ENCODE results near the gene PPP1R16B.
A peak's percentile ranks its signal among the peaks of the same experiment; 100 is the strongest.
"Not testable (repeated sequence)": the region's sequence is repeated elsewhere in the genome, so short reads cannot be mapped to it uniquely, and the experiment has no call there.

The PPP1R16B gene

GRCh38 chr20:38794057-38794456 is 11.4 kb upstream of the PPP1R16B start:
- not testable (repeated sequence) for DNase-seq

GRCh38 chr20:38798266-38798665 is 7.2 kb upstream of the PPP1R16B start:
- no peak for DNase-seq

GRCh38 chr20:38799203-38799602 is 6.3 kb upstream of the PPP1R16B start:
- DNase-seq = no peak

- no peak for DNase-seq
Measured at GRCh38 chr20:38800882-38801281, 4.6 kb upstream of the PPP1R16B start.

- no peak for DNase-seq
Measured at GRCh38 chr20:38804221-38804620, 1.3 kb upstream of the PPP1R16B start.

- DNase-seq = peak; percentile 78
Measured at GRCh38 chr20:38804682-38805501, 605 bp upstream of the PPP1R16B start.

GRCh38 chr20:38805958-38806854 is 709 bp downstream of the PPP1R16B start:
- peak; percentile 34 for DNase-seq

GRCh38 chr20:38806855-38807655 is 1.6 kb downstream of the PPP1R16B start:
- peak; percentile 20 for DNase-seq

GRCh38 chr20:38809942-38810341 is 4.4 kb downstream of the PPP1R16B start:
- no peak for DNase-seq

- no peak for DNase-seq
Measured at GRCh38 chr20:38810926-38811630, 5.6 kb downstream of the PPP1R16B start.

GRCh38 chr20:38811769-38812168 is 6.3 kb downstream of the PPP1R16B start:
- no peak for DNase-seq

GRCh38 chr20:38812182-38812581 is 6.7 kb downstream of the PPP1R16B start:
- no peak for DNase-seq

GRCh38 chr20:38812709-38813573 is 7.4 kb downstream of the PPP1R16B start:
- DNase-seq = no peak

GRCh38 chr20:38813574-38813962 is 8.1 kb downstream of the PPP1R16B start:
- DNase-seq = not testable (repeated sequence)

- DNase-seq = no peak
Measured at GRCh38 chr20:38815446-38815845, 9.9 kb downstream of the PPP1R16B start.

GRCh38 chr20:38818113-38819065 is 12.9 kb downstream of the PPP1R16B start:
- DNase-seq = no peak

- DNase-seq = no peak
Measured at GRCh38 chr20:38825571-38825900, 20.0 kb downstream of the PPP1R16B start.

GRCh38 chr20:38825901-38826625 is 20.6 kb downstream of the PPP1R16B start:
- no peak for DNase-seq

- no peak for DNase-seq
Measured at GRCh38 chr20:38827770-38828281, 22.3 kb downstream of the PPP1R16B start.
